Peyer's patch (tissue), 4 donors: ENCODE results near the gene MISP.

Source experiments
- CTCF ChIP-seq, 6 experiments: fragments of 450-650 bp in 4 of 6; fragments of 200-600 bp in 2 of 6; sonication (generic) in 1 of 6; IDR thresholded peaks; one replicate each; pipeline ENCODE4 v1.5.1; 2017 to 2019; ENCODE audit warnings: antibody characterized with exemption in 6 of 6, mild to moderate bottlenecking in 3 of 6, moderate library complexity in 1 of 6
- POLR2A ChIP-seq, 2 donors: fragments of 450-650 bp; IDR thresholded peaks; one replicate each; pipeline ENCODE4 v1.5.1; 2017; ENCODE audit warnings: antibody characterized with exemption in 2 of 2, mild to moderate bottlenecking in 2 of 2, moderate library complexity in 2 of 2

- TF ChIP-seq POLR2A (IDR thresholded peaks at IDR 0.05) (no peak), CTCF (IDR thresholded peaks at IDR 0.05) (no peak)
These were observed 13.4 kb downstream of the MISP start for GRCh38 chr19:764301-764700.
